Measurements from ENCODE around the gene PEX26.
"Not testable (repeated sequence)": the region's sequence is repeated elsewhere in the genome, so short reads cannot be mapped to it uniquely, and the experiment has no call there.

PEX26 gene

DNA sequence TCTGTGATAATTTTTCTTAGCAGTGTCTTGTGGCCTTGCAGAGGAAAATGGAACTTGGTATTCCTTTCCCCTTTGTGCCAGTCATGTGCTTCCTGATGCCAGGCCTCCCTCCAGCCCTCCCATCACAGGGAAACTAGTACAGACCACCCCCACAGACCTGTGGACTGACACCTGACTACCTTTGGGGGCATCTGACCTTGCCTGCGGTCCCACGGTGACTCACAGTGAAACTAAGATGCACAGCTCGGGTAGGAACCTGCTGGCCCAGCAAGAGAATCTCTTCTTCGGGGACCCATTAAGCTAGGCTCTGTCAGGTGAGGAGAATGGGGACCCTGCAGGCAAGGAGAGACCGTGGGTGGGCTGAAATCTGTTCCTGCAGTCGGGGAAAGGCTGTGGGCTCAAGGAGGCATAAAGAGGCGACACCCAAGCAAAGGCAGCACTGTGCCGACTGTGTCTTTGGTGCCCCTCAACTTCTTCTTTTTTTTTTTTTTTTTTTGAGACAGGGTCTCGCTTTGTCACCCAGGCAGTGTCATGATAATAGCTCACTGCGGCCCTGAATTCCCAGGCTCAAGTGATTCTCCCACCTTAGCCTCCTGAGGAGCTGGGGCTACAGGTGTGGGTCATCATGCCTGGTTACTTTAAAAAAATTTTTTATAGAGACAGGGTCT lies 20.8 kb upstream of the PEX26 start:
- no peak for DNase-seq

DNA sequence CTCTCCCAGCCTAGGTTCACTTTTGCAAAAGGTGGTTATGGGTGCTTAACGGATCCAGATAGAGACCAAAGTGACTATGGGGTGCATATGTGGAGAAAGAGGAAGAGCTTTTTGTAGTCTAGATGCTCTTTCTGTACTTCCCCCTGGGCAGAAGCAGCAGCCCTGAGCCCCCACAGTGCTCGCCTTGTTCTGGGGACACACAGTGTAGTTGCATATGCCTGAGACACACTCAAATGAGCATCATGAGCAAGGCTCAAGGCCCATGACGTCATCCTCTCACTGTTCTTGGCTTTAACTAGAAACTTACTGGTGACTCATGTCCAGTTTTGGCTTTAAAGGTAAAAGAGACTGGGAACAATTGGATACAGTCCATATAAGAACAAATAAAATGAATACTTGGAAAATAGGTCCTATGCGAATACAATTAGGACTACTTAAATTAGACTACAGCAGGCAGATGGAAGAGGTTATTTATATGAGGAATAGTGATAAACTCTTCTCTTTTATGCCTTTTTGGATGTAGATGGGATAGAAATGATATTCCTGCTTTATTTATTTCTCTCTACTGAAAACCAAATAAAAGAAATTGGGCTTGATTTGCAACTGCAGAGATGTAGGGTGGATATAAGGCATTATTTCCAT lies 20.1 kb upstream of the PEX26 start:
- DNase-seq, result peak; percentile 86

DNA sequence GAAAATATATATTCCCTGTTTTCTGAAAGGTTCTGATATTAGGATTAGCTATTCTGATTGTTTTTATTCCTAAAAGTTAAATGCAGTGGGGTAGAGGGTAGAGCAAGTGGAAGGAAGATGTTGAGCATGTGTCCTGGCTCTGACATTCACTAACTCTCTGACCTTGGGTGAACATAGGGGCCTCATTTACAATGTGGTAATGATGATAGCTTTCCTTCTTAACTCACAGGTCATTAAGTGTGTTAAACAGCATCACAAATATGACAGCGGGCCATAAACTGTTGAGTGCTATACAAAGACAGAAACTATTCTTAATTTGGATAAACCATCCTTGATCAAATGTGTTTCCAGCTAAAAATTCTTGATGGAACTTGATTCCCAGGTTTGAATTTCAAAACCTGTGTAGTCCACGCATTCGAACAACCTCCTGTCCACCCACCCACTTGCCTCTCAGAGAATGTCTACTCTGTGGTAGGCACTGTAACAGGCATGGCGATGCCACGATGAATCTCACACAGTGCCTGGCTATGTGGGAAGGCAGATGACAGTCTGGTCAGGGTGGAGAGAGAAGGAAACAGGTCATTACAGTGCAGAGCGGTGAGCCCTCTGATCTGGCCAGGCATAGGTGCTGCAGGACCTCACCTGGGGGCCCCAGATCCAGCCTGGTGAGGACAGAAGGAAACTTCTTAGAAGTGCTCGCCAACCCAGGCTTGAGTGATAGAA lies 19.3 kb upstream of the PEX26 start:
- no peak for DNase-seq

DNA sequence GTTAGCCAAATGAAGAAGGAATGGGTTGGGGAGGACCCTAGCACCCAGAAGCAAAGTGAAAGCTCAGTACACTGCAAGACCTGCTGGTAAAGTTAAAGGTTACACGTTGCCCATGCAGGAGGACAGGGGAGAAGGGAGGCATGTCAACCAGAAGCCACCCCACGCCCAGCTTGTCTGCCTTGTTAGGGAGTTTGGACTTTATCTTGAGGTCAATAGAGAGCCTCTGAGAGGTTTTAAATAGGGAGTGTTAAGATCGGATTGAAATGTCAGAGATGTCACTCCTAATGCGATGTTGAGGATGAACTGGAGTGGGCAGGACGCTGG lies 18.7 kb upstream of the PEX26 start:
- no peak for DNase-seq

DNA sequence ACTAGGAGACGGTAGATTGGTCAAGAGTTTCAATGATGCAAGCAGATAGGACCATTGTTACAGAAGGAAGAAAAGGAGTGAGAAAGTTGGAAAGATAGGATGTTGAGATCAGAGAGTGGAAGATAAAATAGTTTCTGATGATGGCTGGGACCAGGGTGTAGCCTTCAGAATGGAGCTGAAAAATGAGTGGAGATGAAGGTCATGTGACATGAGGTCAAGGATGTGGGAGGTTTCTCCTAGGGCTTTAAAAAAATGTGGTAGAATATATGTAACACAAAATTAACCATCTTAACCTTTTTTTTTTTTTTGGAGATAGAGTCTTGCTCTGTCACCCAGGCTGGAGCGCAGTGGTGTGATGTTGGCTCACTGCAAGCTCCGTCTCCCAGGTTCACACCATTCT lies 18.3 kb upstream of the PEX26 start:
- DNase-seq, result no peak

DNA sequence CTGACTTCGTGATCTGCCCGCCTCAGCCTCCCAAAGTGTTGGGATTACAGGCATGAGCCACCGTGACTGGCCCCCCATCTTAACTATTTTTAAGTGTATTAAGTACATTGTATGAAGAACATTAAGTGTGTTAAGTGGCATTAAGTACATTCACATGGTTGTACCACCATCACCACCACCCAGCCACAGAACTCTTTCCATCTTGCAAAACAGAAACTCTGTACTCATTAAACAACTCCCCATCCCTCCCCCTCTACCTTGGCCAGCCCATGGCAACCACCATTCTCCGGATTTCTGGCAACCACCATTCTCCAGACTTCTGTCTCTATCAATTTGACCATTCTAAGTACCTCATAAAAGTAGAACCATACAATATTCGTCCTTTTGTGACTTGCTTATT lies 17.8 kb upstream of the PEX26 start:
- DNase-seq, result no peak

DNA sequence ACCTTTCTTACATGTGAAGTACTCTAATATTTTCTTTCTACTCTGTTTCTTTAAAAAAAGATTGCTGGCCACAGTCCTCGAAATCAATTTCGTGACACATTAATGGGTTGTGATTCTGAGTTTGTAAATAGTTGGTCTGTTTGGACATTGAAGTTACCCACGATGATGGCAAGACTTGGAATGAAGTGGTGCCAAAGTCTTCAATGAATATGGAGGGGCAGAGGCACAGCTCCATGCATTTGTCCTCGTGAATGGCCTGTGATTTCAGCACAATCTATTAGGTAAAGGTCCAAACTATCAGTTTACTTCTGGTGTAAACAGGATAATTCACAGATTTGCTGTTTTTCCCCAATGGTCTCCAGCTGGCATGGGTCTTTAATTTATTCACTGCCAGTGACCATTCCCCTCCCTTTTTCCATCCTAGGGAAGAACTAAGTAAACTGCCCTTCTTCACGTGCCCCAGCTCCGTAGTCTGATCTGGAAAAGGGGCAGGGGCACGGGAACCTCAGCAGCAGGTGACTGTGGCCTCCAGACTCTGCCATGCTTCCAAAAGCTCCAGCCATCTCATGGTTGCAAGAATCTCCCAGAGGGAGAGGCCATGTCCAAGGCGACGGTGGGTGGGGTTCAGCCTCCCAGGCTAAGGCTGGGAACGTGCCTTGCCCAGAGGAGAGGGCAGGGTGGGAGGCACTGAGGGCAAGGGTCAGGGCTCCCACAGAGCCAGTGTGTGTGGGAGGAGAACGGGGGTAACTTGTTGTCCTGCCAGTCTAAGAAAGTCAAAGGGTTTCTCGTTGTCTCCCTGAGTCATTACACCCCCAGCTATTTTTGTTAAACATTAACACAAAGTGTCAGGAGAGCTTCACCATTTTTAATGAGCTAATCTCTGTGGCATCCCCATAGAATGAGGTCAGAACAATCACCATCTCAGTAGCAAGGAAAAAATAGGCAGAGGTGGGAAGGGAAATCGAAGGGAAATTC lies 16.9 kb upstream of the PEX26 start:
- DNase-seq, result peak; percentile 74

DNA sequence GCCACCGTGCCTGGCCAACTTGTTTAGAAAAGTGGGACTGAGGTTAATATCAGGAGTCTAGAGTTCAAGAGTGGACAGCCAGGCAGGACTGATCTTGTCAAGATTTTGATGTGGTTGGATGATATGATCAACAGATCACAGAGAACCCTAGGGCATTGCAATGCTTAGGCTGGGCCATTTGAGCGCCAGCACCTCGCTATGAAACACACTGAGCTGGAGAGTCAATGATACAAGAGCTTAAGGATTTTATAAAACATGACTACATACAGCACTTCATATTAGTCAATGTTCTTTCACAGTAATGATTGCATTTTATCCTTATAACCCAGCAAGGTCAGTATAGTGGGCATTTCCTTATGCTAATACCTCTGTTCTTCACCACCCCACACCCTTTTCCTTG lies 15.4 kb upstream of the PEX26 start:
- no peak for DNase-seq

DNA sequence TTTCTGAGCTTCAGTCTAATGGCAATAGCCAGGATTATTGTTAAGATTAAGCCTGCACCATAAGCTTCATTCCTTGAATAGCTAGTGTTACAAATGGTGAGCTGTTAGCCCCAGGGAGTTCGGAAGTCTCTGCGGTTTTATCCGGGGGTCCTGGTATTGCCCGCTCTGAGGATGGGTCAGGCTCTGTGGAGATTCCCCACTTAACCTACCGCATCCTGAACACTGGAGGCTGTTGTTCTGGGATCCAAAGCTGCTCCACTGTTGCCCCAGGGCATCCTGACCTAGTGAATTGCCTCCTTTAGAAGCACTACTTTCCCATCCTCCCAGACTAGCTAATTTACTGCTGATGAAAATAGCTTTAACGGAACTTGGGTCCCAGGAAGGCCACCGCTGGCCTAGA lies 14.5 kb upstream of the PEX26 start:
- no peak for DNase-seq

DNA sequence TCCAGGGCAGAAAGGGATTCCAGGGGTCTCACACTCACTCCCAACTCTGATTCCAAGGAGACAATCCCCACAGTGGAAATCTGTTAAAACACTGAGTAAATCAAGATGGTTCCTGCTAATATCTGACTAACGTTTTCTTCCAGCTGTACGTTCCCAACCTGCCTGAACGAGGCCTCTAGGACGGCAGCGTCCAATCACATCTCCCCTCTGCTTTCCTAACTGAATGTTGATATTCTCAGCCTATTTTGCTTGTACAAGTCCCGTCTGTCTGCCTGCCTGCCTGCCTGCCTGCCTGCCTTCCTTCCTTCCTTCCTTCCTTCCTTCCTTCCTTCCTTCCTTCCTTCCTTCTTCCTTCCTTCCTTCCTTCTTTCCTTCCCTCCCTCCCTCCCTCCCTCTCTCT lies 14.1 kb upstream of the PEX26 start:
- DNase-seq, result not testable (repeated sequence)

DNA sequence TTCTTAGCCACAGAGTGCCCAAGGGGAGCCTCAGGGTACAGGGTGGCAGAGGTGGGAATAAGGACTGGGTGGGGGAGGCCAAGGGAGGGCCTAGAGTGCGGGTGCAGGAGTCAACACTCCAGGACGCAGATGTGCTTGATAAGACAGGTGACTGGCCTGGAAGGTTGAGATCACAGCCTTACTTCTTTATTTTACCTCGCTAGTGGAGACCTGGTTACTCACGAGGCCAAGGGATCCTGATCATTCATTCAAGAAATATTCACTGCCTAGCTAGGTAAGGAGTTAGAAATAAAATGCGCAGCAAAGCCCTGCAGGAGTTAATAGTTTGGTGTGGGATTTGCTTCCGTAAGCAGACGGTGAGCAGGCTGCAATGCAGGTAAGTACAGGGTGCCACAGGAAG lies 13.2 kb upstream of the PEX26 start:
- DNase-seq, result no peak

DNA sequence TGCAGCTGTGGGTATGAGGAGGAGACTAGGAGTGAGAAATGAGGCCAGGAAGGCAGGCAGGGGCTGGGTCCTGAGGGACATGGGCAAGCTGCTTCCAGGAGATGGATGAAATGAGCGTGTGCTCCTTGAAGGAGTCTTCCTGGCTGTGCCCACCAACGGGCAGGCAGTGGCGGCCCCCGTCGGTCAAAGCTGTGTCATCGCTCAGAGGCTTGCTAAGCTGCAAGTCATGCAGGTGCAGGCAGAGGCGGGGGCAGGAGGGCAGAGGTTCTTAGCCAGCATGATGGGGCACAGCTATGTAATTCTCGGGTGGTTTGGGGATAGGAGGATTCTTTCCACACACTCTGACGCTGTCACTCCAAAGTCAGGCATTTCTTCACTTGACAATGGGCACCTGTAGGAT lies 12.5 kb upstream of the PEX26 start:
- no peak for DNase-seq

DNA sequence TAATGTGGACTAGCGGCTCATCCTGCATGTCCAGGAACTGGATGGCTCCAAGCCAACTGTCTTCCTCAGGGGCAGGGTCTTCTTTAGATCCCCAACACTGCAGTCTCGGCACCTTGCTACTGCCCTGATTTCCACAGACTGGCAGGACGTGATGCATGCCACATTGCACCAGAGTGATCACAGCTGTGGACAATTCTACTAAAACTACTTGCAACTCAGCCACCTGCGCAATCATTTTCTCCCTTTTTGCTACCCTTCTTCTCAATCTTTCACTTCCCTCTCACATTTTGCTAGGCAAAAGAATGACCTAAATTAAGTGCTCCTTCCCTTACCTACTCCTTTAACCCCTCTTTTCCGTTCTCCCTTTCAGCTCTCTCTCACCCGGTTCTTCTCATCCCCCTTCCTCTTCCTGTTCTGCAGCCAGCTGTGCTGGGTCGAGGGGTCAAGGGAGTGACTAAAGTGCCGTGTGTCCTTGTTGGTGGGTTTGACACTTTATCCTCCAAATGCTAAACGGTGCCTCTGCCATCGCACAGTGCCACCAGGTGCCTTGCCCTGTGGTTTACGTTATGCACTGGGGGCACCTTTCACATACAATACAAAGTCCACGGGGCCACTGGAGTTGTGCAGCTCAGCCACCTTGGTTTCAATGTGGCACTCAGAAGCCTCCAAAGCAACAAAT lies 11.5 kb upstream of the PEX26 start:
- no peak for DNase-seq

DNA sequence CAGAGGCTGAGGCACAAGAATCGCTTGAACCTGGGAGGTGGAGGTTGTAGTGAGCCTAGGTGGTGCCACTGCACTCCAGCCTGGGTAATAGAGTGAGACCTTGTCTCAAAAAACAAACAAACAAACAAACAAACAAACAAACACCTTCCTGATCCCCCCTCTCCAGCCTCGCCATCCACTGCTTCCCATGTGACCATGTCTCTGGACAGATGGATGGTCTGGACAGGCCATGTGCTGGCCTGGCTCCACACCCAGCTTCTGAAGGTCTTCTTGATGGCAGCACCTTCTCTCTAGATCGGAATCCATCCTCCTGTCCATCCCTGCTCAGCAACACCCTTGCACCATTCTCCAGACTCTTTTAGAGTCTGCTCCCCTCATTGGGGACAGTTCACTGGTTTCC lies 10.7 kb upstream of the PEX26 start:
- no peak for DNase-seq

DNA sequence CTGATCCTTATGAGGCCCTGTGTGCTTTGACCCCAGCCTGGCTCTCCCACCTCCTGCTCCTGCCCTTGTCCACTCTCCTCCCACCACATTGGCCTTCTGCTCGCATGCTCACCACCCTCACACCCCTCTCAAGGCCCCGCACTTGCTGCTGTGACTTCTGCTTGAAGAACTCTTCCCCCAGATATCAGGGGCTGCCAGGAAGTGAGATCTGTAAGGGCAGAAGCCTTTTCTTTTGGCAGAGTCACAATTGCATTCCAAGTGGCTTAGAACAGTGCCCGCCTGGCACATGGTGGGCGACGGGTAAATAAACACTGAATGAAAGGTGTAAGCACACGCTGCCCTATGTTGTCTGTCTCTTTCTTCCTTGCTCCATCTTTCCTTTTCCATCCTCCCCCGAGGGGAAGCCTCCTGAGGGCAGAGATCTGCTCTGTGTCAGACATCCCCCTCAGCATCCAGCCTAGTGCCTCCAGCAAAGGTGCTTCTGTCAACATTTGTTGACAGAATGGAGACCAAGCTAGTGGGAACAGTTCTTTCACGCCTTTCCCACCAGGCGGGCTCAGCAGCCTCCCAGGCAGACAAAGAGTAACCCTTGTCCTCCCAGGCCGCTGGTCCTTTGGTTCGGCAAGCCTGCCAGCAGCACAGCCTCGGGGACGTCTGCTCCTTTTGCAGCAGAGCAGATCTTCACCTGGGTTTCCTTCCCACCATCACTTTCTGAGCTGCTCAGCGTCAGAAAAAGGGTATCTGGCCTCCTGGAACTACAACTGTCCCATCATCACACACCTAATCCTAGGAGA lies 10.0 kb upstream of the PEX26 start:
- no peak for DNase-seq

DNA sequence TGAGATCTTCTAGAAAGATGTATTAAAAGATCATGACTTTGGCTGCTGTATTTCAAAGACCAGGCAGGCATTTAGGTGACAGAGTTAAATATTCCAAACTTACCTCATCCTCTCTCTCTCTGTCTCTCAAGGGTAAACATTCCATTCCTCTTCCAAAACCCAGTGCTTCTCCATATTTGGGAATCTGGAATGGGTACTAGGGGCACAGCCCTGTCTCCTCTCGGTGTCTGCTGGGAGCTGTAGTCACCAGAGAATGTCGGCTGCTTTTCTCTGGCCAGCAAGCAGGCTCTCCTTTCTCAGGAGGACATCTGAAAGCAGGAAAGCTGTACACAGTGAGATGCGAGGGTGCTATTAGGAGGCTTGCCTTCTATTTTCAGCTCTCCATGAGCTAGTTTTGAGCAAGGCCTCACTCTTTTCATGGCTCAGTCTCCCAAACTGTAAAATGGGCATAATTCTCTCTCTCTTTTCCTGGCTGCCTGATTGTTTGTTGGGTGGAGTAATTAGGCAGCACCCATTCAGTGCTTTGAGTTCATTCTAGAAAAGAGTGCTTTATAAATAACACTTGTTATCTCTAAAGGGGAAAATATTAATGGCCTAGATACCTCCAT lies 9.3 kb upstream of the PEX26 start:
- no peak for DNase-seq

DNA sequence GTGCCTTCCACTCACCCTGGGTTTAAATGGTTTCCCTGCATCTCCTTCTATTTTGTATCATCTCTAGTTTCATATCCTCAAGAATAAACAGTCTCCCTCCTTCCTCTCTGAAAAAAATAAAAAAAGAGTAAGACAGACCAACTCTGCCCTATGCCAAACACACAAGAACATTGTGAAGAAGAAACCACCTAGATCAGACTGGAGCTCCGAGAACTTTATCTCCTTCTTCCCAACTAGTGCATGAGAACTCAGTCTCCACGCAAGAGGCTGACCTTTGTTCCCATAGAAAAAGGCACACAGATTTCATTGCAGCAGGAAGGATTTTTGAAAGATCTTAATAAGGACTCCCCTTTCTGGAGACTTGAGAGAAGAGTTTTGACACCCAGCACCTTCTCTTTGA lies 8.7 kb upstream of the PEX26 start:
- DNase-seq, result no peak

DNA sequence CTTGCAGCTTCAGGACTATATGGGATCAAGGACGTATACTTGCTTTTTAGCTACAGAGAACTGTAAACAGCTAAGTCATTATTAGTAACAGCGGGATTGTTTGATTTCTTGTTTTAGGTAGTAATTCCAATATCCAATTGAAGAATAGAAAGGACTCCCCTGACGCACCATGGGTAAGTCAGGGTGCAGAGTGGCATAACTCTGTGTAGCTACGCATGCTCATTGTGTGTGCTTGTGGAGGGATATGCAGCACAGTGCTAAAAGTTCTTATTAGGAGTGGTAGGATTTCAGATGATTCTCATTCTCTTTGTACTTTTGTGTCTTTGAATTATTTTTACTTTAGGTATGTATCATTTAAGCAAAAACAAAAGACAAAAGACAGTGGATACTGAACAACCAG lies 7.7 kb upstream of the PEX26 start:
- DNase-seq, result no peak

DNA sequence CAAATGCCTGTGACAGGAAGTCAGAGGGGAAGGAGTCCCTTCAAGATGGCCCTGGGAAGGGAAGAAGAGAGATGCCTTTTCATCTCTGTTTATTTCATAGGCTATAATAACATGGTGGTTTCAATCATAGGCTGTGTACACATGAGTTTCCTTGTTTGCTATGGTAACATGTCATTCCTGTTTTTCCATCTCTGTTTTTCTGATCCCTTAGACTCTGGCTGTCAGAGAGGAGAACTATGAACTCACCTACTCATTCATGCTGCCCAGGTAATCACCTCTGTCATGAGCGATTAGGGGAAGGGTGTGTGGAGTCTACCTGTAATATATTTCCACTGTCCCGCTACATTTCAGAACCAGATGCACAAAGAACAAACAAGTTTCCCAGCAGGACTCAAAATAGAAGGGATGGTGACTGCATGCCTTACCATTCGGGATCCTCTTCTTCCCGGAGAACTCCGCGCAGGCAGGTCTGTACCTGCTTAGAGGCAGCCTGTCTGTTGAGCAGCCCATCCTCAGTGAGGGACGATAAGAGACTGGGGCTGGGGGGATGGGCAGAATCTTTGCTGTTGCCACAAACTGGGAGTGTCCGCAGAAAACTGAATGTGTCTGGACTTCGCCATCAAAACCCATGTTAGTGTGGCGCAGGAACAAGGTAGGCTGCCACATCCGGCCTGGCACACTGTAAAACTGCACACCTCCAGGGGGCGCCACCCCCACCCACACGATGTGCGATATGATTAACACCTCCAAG lies 7.1 kb upstream of the PEX26 start:
- DNase-seq, result no peak

DNA sequence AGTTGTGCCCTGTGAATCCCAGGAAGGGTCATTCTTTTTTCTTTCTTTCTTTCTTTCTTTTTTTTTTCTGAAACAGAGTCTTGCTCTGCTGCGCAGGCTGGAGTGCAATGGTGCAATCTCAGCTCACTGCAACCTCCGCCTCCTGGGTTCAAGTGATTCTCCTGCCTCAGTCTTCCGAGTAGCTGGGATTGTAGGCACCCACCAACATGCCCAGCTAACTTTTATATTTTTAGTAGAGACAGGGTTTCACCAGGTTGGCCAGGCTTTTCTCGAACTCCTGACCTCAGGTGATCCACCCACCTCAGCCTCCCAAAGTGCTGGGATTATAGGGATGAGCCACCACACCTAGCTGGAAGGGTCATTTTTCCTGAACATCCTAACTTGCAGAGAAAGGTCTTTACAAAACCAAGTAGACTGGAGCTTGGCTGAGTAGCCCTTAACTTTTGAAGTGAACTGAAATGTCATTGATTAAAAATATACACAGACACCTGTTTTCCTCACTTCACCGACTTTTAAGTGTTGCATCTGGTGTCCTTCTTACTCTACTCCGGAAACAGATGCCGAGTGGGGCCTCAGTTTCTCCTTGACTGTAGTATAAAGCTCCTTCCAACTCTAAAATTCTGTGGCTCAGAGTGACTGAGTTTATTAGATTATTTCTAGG lies 6.4 kb upstream of the PEX26 start:
- DNase-seq, result not testable (repeated sequence)

Data from inflammatory macrophage treated with lipopolysaccharide for 4 hours (primary cell).